ENCODE measurements around the gene SMYD2. TPM values are rescaled to one million over a fixed set of nuclear protein-coding genes. Genes with fewer than 3 reads are reported as not detected.

SMYD2 gene
- total RNA-seq, 2 donors from 2014 or later, result 6.2 to 89.5 TPM

DNA sequence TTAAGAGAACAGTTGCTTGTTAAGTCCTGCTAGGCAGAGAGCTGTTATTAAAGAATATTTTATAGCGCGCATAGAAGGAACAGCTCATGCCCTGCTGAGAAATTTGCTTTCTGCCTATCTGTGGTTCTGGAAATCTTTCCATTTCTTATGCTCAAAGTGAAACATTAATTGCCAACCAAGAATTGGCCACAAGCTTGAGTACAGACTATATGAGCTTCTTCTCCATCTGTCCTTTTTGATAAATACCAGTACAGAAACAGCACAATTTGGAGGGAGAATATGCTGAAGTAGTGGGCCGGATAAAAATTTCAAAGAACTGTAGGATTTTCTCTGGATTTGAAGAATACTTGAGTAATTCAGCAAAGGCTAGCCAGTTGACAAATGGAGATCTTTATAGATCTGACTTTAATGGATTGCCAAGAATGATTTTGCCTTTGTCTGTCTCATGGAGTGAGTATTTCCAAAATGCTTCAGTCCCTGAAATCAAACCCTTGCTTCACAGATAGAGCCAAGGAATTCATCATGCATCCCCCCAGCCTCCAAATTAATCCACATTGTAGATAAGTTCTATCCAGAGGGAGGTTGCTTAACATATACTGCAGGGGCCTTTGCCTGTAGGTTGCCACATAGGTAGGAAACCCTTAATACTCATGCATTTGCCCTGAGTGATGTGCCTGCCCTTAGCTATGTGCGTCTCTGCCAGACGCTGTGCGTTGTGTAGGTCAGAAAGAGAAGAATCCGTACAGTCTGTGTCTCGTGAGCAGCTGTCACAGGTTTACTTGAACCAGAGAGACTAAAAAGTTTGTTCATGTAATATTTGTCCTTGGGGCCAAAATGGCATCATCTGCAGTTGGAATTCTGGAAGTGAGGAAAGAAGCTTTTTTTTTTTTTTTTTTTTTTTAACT lies 44.2 kb downstream of the SMYD2 start:
- H3K27me3 ChIP-seq, result no peaks in the 10 kb centered on the region
- no peaks in the 10 kb centered on the region for H3K36me3 ChIP-seq
- TF ChIP-seq, protein P1, sequence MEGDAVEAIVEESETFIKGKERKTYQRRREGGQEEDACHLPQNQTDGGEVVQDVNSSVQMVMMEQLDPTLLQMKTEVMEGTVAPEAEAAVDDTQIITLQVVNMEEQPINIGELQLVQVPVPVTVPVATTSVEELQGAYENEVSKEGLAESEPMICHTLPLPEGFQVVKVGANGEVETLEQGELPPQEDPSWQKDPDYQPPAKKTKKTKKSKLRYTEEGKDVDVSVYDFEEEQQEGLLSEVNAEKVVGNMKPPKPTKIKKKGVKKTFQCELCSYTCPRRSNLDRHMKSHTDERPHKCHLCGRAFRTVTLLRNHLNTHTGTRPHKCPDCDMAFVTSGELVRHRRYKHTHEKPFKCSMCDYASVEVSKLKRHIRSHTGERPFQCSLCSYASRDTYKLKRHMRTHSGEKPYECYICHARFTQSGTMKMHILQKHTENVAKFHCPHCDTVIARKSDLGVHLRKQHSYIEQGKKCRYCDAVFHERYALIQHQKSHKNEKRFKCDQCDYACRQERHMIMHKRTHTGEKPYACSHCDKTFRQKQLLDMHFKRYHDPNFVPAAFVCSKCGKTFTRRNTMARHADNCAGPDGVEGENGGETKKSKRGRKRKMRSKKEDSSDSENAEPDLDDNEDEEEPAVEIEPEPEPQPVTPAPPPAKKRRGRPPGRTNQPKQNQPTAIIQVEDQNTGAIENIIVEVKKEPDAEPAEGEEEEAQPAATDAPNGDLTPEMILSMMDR (IDR thresholded peaks at IDR 0.05), result no peak
- no peak overlapping the region for H3K4me3 ChIP-seq
- no peaks in the 10 kb centered on the region for H3K4me1 ChIP-seq
- no peak overlapping the region for H3K27ac ChIP-seq
- H3K9me3 ChIP-seq, result no peaks in the 10 kb centered on the region
- DNase-seq (ENCODE audit: low spot score), result peak; percentile 7

DNA sequence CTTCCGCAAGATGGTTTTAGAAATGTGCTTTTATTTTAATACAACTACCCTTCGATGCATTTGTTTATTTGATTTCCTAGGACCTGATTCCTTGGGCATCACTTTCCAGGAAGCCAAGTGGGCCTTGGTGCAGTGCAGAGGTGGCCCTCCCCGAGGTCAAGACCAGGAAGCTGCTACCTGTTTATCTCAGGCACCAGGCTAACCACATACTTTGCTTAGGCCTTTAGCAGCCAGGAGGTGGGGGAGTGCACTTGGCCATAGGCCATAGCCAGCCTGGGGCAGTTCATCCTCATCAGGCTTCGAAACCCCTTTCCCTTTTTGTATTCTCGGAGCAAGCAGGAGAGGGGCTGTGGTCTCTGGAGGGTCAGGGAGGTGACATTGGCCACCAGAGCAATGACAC lies 45.4 kb downstream of the SMYD2 start:
- Histone ChIP-seq H3K27ac (no peak overlapping the region), H3K36me3 (no peaks in the 10 kb centered on the region), H3K4me1 (no peaks in the 10 kb centered on the region), H3K4me3 (no peak overlapping the region), H3K9me3 (no peaks in the 10 kb centered on the region), H3K27me3 (no peaks in the 10 kb centered on the region)
- TF ChIP-seq, protein P1 (IDR thresholded peaks at IDR 0.05), result no peak
- peak; percentile 42 for DNase-seq (ENCODE audit: low spot score)

DNA sequence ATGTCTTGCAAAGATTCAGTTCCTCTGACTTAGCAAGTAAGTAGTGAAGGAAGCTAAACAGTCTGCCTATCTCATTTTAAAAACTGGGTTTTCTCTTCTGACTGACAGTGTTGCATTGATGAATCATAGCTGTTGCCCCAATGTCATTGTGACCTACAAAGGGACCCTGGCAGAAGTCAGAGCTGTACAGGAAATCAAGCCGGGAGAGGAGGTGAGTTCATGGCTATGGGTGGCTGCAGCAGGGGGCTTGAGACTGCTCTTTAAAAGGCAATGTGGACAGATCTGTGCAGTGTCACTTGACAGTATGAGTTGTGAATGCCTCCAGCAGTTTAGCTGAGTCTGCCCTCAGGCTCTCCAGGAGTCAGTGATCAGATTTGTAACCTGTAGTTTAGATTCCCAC lies 46.6 kb downstream of the SMYD2 start:
- H3K9me3 ChIP-seq, result no peaks in the 10 kb centered on the region
- no peak overlapping the region for H3K4me3 ChIP-seq
- no peak overlapping the region for H3K27ac ChIP-seq
- peak; percentile 48 for DNase-seq (ENCODE audit: low spot score)
- no peaks in the 10 kb centered on the region for H3K4me1 ChIP-seq
- no peaks in the 10 kb centered on the region for H3K27me3 ChIP-seq
- no peaks in the 10 kb centered on the region for H3K36me3 ChIP-seq
- TF ChIP-seq, protein P1 (IDR thresholded peaks at IDR 0.05), result no peak

DNA sequence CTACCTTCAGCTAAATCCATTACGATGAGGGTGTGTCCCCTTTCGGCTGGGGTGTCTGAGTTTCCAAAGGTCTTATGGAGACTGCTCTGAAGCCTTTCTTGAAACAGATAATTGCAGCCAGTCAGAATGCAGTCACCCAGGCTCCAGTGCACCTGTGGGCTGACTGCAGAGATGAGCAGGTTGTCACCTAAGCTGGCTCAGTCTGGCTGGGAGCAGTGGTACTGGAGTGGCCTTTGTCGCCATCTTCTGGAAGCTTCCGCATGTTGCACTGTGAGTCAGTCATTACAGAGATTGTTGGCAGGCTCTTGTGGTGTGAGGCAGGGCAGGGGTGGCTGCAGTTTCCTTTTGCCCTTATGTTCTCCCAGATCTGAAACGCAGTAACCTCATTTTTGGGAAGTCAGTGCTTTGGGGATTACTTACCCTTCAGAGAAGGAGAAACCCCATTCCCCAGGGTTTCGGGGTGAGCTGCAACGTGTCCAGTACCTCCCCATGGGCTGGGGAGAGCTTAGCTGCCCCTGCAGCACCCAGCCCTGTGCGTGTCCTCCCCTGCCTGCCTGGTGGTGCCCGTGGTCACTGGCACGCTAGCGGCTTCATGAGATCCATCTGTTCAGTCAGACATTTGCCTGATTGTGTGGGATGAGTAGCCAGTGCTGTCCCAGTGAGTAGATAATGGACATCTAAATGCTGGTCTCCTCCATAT lies 48.0 kb downstream of the SMYD2 start:
- Histone ChIP-seq H3K4me1 (peaks cover 0 to 4% of the 10 kb centered on the region in 2 donors), H3K27ac (no peak overlapping the region), H3K4me3 (no peak overlapping the region), H3K27me3 (no peaks in the 10 kb centered on the region), H3K9me3 (no peaks in the 10 kb centered on the region), H3K36me3 (no peaks in the 10 kb centered on the region)
- TF ChIP-seq, protein P1 (IDR thresholded peaks at IDR 0.05), result peak; percentile 82 to 93
- DNase-seq (ENCODE audit: low spot score), result peak; percentile 89

DNA sequence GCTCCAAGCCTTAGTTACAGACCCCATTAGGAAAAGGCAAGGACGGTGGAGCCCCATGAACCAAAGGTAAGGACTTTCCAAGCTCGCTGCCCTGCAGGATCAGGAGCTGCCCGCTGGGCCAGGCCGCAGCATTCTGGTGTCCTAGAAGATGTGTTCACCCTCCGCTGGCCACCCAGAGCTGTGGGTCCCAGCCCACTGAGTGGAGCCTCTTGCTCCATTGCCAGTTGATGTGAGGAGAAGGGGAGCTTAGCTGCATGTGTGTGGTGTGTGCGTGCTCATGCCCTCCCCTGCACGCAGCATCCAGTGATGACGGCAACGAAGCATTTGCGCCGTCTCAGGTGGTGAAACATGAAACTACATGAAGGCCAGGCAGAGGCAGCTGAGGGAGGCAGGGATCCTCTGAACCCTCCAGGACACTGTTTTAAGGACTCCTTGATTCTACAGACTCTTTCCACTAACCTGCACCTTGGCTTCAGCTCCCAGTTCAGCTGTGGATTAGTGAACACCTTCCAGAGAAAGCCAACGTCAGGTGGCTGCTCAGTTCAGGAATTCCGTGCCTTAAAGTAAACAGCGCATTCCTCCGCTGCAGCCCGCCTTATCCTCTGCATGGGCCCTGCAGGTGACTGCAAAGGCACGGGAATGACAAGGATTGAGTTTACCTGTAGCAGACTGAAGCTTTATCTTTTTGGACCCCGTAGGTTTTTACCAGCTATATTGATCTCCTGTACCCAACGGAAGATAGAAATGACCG lies 48.7 kb downstream of the SMYD2 start:
- Histone ChIP-seq H3K27me3 (no peaks in the 10 kb centered on the region), H3K27ac (no peak overlapping the region), H3K36me3 (no peaks in the 10 kb centered on the region), H3K4me3 (no peak overlapping the region), H3K4me1 (peaks cover 0 to 4% of the 10 kb centered on the region in 2 donors), H3K9me3 (no peaks in the 10 kb centered on the region)
- DNase-seq (ENCODE audit: low spot score), result no peak
- TF ChIP-seq, protein P1 (IDR thresholded peaks at IDR 0.05), result no peak

Measured in right atrium auricular region (tissue), 2 donors.